GM23338 (cell line): ENCODE data around the gene FAM227B. TPM values are rescaled to one million over a fixed set of nuclear protein-coding genes. Genes with fewer than 3 reads are reported as not detected.
"Not testable (repeated sequence)": the region's sequence is repeated elsewhere in the genome, so short reads cannot be mapped to it uniquely, and the experiment has no call there.

Experiments used
- ATAC-seq: fragments of 200-7000 bp; cut with Tn5 transposase; 3 replicates; pipeline ENCODE4 v1.9.1; 2020
- DNase-seq: peaks from one replicate; pipeline ENCODE4 v3.0.0-alpha.2; 2015; ENCODE audit warnings: low spot score
- H2AFZ ChIP-seq: fragments of 200-600 bp; sonication (generic); 2 replicates; pipeline ENCODE4 v1.8.0; 2016; ENCODE audit warnings: antibody characterized with exemption, mild to moderate bottlenecking, moderate library complexity
- H3F3A ChIP-seq: fragments of 200-600 bp; sonication (generic); replicated peaks from 2 replicates; pipeline ENCODE4 v1.8.0; 2017; ENCODE audit warnings: antibody characterized with exemption, mixed run types, low read depth
- H3K27ac ChIP-seq: fragments of 200-600 bp; sonication (generic); 2 replicates; pipeline ENCODE4 v1.6.1; 2016; ENCODE audit warnings: low read depth
- H3K27me3 ChIP-seq: fragments of 200-600 bp; sonication (generic); 2 replicates; pipeline ENCODE4 v1.8.0; 2016; ENCODE audit warnings: mild to moderate bottlenecking, mixed run types, moderate library complexity; ENCODE audit not compliant: insufficient read depth
- H3K36me3 ChIP-seq: fragments of 200-600 bp; sonication (generic); 2 replicates; pipeline ENCODE4 v1.8.0; 2016; ENCODE audit warnings: mild to moderate bottlenecking; ENCODE audit not compliant: insufficient read depth
- H3K4me1 ChIP-seq: fragments of 200-600 bp; sonication (generic); 2 replicates; pipeline ENCODE4 v1.8.0; 2016; ENCODE audit warnings: mild to moderate bottlenecking, moderate library complexity; ENCODE audit not compliant: insufficient read depth
- H3K4me2 ChIP-seq: fragments of 200-600 bp; sonication (generic); 2 replicates; pipeline ENCODE4 v1.7.1; 2017; ENCODE audit warnings: mixed run types
- H3K4me3 ChIP-seq: fragments of 200-600 bp; sonication (generic); 2 replicates; pipeline ENCODE4 v1.6.1; 2016; ENCODE audit warnings: mixed run types
- H3K79me2 ChIP-seq: fragments of 200-600 bp; sonication (generic); replicated peaks from 2 replicates; pipeline ENCODE4 v1.8.0; 2017; ENCODE audit warnings: mild to moderate bottlenecking; ENCODE audit not compliant: insufficient read depth
- H3K9me2 ChIP-seq: fragments of 200-600 bp; sonication (generic); 2 replicates; pipeline ENCODE4 v1.8.0; 2017; ENCODE audit not compliant: insufficient read depth
- H4K20me1 ChIP-seq: fragments of 200-600 bp; sonication (generic); replicated peaks from 2 replicates; pipeline ENCODE4 v1.8.0; 2017; ENCODE audit warnings: mild to moderate bottlenecking; ENCODE audit not compliant: insufficient read depth
- H3K27ac Mint-ChIP-seq: 2 replicates; pipeline ENCODE4 v1.8.0; 2020; ENCODE audit warnings: inconsistent platforms, mild to moderate bottlenecking, moderate library complexity, mixed read lengths
- H3K27me3 Mint-ChIP-seq: 3 replicates; pipeline ENCODE4 v1.8.0; 2022; ENCODE audit warnings: low read depth, mild to moderate bottlenecking, moderate library complexity, mixed read lengths, inconsistent platforms; ENCODE audit not compliant: insufficient read depth, poor library complexity
- H3K36me3 Mint-ChIP-seq: 3 replicates; pipeline ENCODE4 v1.8.0; 2021; ENCODE audit warnings: low read depth, mild to moderate bottlenecking, inconsistent platforms, moderate library complexity, mixed read lengths
- H3K4me1 Mint-ChIP-seq: 3 replicates; pipeline ENCODE4 v1.8.0; 2020; ENCODE audit warnings: mild to moderate bottlenecking, inconsistent platforms, mixed read lengths
- H3K4me3 Mint-ChIP-seq: 3 replicates; pipeline ENCODE4 v1.8.0; 2021; ENCODE audit warnings: moderate library complexity, mild to moderate bottlenecking, inconsistent platforms, mixed read lengths
- H3K9me3 Mint-ChIP-seq: 3 replicates; pipeline ENCODE4 v1.8.0; 2020; ENCODE audit warnings: moderate library complexity, mild to moderate bottlenecking, inconsistent platforms, mixed read lengths
- CREB1 ChIP-seq: fragments of 250-450 bp; sonication (Bioruptor Pico); IDR thresholded peaks from 2 replicates; pipeline ENCODE4 v1.5.0; 2020; ENCODE audit warnings: low read depth, mild to moderate bottlenecking, moderate library complexity
- JUNB ChIP-seq: IDR thresholded peaks from one replicate; pipeline ENCODE4 v1.6.1; 2016; ENCODE audit warnings: antibody characterized with exemption; ENCODE audit not compliant: unreplicated experiment
- NANOG ChIP-seq: IDR thresholded peaks from 2 replicates; pipeline ENCODE4 v1.6.1; 2016; ENCODE audit warnings: antibody characterized with exemption, borderline replicate concordance
- REST ChIP-seq: IDR thresholded peaks from one replicate; pipeline ENCODE4 v1.6.1; 2018; ENCODE audit warnings: antibody characterized with exemption; ENCODE audit not compliant: unreplicated experiment
- STAT1 ChIP-seq: IDR thresholded peaks from one replicate; pipeline ENCODE4 v1.6.1; 2016; ENCODE audit warnings: antibody characterized with exemption; ENCODE audit not compliant: unreplicated experiment
- ZNF114 ChIP-seq: fragments of 250-450 bp; sonication (Bioruptor Pico); IDR thresholded peaks from 2 replicates; pipeline ENCODE4 v1.5.0; 2020; ENCODE audit warnings: mild to moderate bottlenecking, moderate library complexity
- ZNF331 ChIP-seq: fragments of 250-450 bp; sonication (Bioruptor Pico); IDR thresholded peaks from 2 replicates; pipeline ENCODE4 v1.5.0; 2020; ENCODE audit warnings: low read depth, mild to moderate bottlenecking, moderate library complexity
- ZNF462 ChIP-seq: fragments of 250-450 bp; sonication (Bioruptor Pico); IDR thresholded peaks from 2 replicates; pipeline ENCODE4 v1.5.0; 2020; ENCODE audit warnings: mild to moderate bottlenecking, moderate library complexity
- polyA plus RNA-seq: library from polyadenylated mRNA; unstranded; fragments of >200 nt; fragmentation: Nextera tagmentation; extraction: Ambion mirVana; gene quantifications from 2 replicates; pipeline ENCODE4 v1.2.1, GENCODE V29; 2016
- total RNA-seq: library from RNA; depleted of rRNA; stranded (reverse); fragments of >200 nt; shearing (Covaris generic); gene quantifications from 2 replicates; pipeline ENCODE4 v1.2.3, GENCODE V29; 2014

Gene FAM227B
- total and polyA plus RNA-seq, 2 experiments from 2014 or later, result 2.6 to 10.2 TPM

GRCh38 chr15:49619226-49619625 lies 1.4 kb downstream of the FAM227B start (continued):
- TF ChIP-seq ZNF462 (CRISPR knock-in tag) (no peak), ZNF114 (no peak)

- H3K4me3 Mint-ChIP-seq, H3F3A ChIP-seq, H3K4me1 Mint-ChIP-seq, H4K20me1 ChIP-seq, H3K27me3 Mint-ChIP-seq, H3K27ac Mint-ChIP-seq, ATAC-seq, H2AFZ ChIP-seq, H3K27ac ChIP-seq, H3K4me2 ChIP-seq, H3K36me3 ChIP-seq, H3K4me1 ChIP-seq, H3K79me2 ChIP-seq, H3K9me2 ChIP-seq, H3K4me3 ChIP-seq, H3K27me3 ChIP-seq, DNase-seq: not testable (repeated sequence)
- peaks cover 15% of the 10 kb centered on the region for H3K36me3 Mint-ChIP-seq
- H3K9me3 Mint-ChIP-seq, result peaks cover 13% of the 10 kb centered on the region
These were observed 8.4 kb downstream of the FAM227B start for GRCh38 chr15:49612240-49612639.

- H3K36me3 ChIP-seq, result no peaks in the 10 kb centered on the region
- peaks cover 11% of the 10 kb centered on the region for H3K9me3 Mint-ChIP-seq
- peaks cover 4% of the 10 kb centered on the region; the same call in 1 of the 2 replicates for H3K4me1 ChIP-seq
- DNase-seq (peak; percentile 11), ATAC-seq (no peak)
- H3K27me3 Mint-ChIP-seq, result no peaks in the 10 kb centered on the region
- H3K27ac Mint-ChIP-seq, result no peak overlapping the region; the same call in 1 of the 2 replicates
- no peak overlapping the region for H3K4me3 ChIP-seq
- H3K27me3 ChIP-seq, result no peaks in the 10 kb centered on the region
- H3K79me2 ChIP-seq, result no peaks in the 10 kb centered on the region
- peaks cover 4% of the 10 kb centered on the region for H3K4me1 Mint-ChIP-seq
- H3K36me3 Mint-ChIP-seq, result peaks cover 13% of the 10 kb centered on the region
- no peaks in the 10 kb centered on the region for H3K9me2 ChIP-seq
- H2AFZ ChIP-seq, result no peak overlapping the region
- H3K4me3 Mint-ChIP-seq, result no peak overlapping the region
- no peaks in the 10 kb centered on the region for H3F3A ChIP-seq
- H3K4me2 ChIP-seq, result no peak overlapping the region
- no peaks in the 10 kb centered on the region for H4K20me1 ChIP-seq
- no peak overlapping the region for H3K27ac ChIP-seq
- TF ChIP-seq STAT1 (no peak), NANOG (no peak), REST (no peak), ZNF114 (no peak), ZNF331 (CRISPR knock-in tag) (no peak), CREB1 (CRISPR knock-in tag) (no peak), JUNB (no peak)
These were observed 10.3 kb downstream of the FAM227B start for GRCh38 chr15:49610157-49610918.
